ENCODE measurements around the gene TSPAN3. TPM values are rescaled to one million over a fixed set of nuclear protein-coding genes. Genes with fewer than 3 reads are reported as not detected.

TSPAN3 gene
- total RNA-seq, 3 donors from 2014 or later (not counting 1 experiment from before 2014, with no cell fraction given), result 18.7 to 37.4 (median 29.9) TPM

DNA sequence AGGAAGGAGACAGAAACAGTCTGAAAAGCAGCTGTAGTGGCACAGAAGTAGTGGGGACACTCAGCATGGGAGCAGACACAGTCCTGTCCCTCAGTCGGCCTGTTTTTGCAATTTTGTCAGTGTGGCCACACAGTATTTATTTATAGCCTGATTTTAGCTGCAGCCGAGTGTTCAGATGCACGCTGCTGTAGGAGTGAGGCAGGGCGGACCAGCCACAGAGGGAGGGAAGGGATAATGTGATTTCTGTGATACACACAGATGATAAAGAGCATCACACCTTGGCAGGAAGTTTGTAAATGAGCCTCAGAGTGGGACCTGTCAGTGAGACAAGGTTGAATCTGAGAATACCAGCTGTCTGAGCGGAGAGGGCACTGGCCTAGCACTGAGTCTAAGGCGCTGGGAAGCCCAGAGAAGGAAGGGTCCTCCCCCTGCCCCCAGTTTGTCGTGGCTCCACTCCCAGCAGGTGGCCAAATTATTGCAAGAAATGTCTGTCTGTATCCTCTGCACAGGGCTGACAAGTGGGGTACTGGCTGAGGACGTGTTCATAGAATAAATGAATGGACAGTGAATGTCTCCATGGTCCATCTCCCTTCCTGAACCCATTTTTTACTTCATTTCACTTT lies 72.1 kb downstream of the TSPAN3 start:
- peak in 1 of 2 donors; percentile 47 for DNase-seq

DNA sequence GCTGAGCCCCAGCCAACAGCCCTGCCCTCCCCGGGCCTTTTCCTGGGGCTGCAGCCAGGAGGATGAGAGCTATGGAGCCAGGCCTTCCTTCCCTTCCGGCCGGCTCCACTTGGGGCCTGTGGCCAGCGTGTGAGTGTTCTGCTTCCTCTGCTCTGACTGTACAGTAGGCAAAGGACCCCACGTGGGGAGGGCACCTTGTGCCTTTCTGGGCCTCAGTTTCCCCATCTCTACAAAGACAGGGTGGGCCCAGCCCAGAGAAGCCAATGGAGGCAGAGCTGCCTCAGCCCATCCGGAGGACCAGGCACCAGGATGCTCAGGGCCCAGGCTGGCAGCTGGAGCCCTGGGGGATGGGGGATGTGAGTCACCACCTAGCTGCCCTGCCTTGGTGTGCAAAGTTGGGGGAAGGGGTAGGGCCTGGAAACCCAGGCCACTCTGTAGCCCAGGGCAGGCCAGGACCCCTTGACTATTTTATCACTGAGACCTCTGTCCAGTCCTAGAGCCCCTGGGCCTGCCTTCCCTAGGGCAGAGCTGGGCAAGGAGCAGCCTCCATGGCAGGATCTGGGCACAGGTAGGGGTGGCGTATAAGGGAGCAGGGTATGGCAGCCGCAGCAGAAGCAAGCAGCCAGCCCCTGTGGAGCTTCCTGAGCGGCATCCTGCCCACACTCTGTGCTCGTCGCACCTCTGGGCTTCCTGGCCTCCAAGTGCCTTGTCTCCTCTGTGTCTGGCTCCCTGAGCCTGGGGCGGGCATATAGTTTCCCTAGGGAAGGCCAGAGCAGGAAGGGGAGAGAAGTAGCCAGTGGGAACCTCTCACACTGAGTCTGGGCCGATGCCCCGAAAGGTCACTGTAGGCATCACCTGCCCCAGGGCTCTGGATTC lies 74.1 kb downstream of the TSPAN3 start:
- peaks cover 72 to 88% of the 10 kb centered on the region in 2 donors for H3K4me1 Mint-ChIP-seq
- TF ChIP-seq, protein P1, sequence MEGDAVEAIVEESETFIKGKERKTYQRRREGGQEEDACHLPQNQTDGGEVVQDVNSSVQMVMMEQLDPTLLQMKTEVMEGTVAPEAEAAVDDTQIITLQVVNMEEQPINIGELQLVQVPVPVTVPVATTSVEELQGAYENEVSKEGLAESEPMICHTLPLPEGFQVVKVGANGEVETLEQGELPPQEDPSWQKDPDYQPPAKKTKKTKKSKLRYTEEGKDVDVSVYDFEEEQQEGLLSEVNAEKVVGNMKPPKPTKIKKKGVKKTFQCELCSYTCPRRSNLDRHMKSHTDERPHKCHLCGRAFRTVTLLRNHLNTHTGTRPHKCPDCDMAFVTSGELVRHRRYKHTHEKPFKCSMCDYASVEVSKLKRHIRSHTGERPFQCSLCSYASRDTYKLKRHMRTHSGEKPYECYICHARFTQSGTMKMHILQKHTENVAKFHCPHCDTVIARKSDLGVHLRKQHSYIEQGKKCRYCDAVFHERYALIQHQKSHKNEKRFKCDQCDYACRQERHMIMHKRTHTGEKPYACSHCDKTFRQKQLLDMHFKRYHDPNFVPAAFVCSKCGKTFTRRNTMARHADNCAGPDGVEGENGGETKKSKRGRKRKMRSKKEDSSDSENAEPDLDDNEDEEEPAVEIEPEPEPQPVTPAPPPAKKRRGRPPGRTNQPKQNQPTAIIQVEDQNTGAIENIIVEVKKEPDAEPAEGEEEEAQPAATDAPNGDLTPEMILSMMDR (IDR thresholded peaks at IDR 0.05), result no peak
- intact Hi-C loops (cut with micrococcal nuclease), result loop anchor here (2.0 kb wide), 1 partner anchor 18 kb away; no protein-coding TSS in a partner anchor
- Histone ChIP-seq H3K9me3 (ENCODE audit: control insufficient read depth, insufficient read depth, low read length) (no peaks in the 10 kb centered on the region), H3K27ac (ENCODE audit: low read length) (peak overlapping the region; percentile 86), H3K4me1 (ENCODE audit: control insufficient read depth, insufficient read depth, low read length) (peaks cover 93% of the 10 kb centered on the region), H3K36me3 (ENCODE audit: control insufficient read depth, insufficient read depth, low read length) (peaks cover 25% of the 10 kb centered on the region), H3K27me3 (ENCODE audit: control insufficient read depth, insufficient read depth, low read length) (no peaks in the 10 kb centered on the region), H3K4me3 (ENCODE audit: low read length) (peak overlapping the region; percentile 81)
- DNase-seq, result peak in 1 of 2 donors; percentile 69
- peak; percentile 31 to 50 (median 40) for ATAC-seq
- 27% methylated on average over 14 of the region's 14 CpGs for WGBS (ENCODE audit: insufficient coverage)
- H3K36me3 Mint-ChIP-seq, result no peaks in the 10 kb centered on the region
- peak overlapping the region; percentile 92 to 95 for H3K27ac Mint-ChIP-seq
- H3K27me3 Mint-ChIP-seq (ENCODE audit: low read depth in 2 of 2), result no peaks in the 10 kb centered on the region
- H3K4me3 Mint-ChIP-seq, result peak overlapping the region; percentile 96
- no peaks in the 10 kb centered on the region for H3K9me3 Mint-ChIP-seq

More for the DNA sequence above, 72.1 kb downstream of the TSPAN3 start:
- ATAC-seq, result peak; percentile 22 to 45 (median 39)
- no peaks in the 10 kb centered on the region for H3K9me3 ChIP-seq (ENCODE audit: control insufficient read depth, insufficient read depth, low read length)
- peaks cover 27% of the 10 kb centered on the region for H3K36me3 ChIP-seq (ENCODE audit: control insufficient read depth, insufficient read depth, low read length)
- H3K27ac Mint-ChIP-seq, result peak overlapping the region; percentile 92 to 95
- peak overlapping the region; percentile 39 for H3K27ac ChIP-seq (ENCODE audit: low read length)
- H3K4me1 Mint-ChIP-seq, result peaks cover 86 to 95% of the 10 kb centered on the region in 2 donors
- no peaks in the 10 kb centered on the region for H3K27me3 Mint-ChIP-seq (ENCODE audit: low read depth in 2 of 2)
- no peaks in the 10 kb centered on the region for H3K27me3 ChIP-seq (ENCODE audit: control insufficient read depth, insufficient read depth, low read length)
- no peaks in the 10 kb centered on the region for H3K36me3 Mint-ChIP-seq
- WGBS (ENCODE audit: insufficient coverage), result 29% methylated on average over 7 of the region's 8 CpGs
- H3K9me3 Mint-ChIP-seq, result no peaks in the 10 kb centered on the region
- intact Hi-C loops (cut with micrococcal nuclease), result no loop called here
- TF ChIP-seq, protein P1 (IDR thresholded peaks at IDR 0.05), result no peak
- no peak overlapping the region for H3K4me3 ChIP-seq (ENCODE audit: low read length)
- peaks cover 95% of the 10 kb centered on the region for H3K4me1 ChIP-seq (ENCODE audit: control insufficient read depth, insufficient read depth, low read length)
- H3K4me3 Mint-ChIP-seq, result peak overlapping the region; percentile 96

DNA sequence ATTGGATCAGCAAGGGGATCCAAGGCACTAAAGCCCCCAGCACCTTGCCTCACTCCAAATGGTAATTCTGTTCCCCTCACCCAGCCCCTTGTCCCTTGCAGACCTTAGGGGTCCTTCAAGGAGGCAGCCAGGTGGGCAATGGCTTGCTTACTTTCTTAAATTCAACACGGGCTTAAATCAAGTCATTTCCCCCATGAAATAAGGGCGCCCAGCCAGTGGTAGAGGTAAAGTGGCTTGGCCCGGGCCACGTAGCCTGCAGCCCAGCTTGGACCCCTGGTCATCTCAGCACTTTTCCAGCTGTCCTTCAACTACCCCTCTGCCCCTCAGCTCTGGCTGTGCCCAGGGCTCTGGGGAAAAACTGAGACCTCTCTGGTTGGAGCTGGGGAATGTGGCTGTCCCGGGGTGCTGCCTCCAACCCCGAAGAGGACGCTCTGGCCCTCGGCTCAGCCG lies 74.8 kb downstream of the TSPAN3 start:
- no peaks in the 10 kb centered on the region for H3K9me3 Mint-ChIP-seq
- Histone ChIP-seq H3K27ac (ENCODE audit: low read length) (peak overlapping the region; percentile 86), H3K4me3 (ENCODE audit: low read length) (peak overlapping the region; percentile 81), H3K36me3 (ENCODE audit: control insufficient read depth, insufficient read depth, low read length) (peaks cover 18% of the 10 kb centered on the region), H3K4me1 (ENCODE audit: control insufficient read depth, insufficient read depth, low read length) (peaks cover 86% of the 10 kb centered on the region), H3K9me3 (ENCODE audit: control insufficient read depth, insufficient read depth, low read length) (no peaks in the 10 kb centered on the region), H3K27me3 (ENCODE audit: control insufficient read depth, insufficient read depth, low read length) (no peaks in the 10 kb centered on the region)
- ATAC-seq (no peak), DNase-seq (no peak)
- no peaks in the 10 kb centered on the region for H3K27me3 Mint-ChIP-seq (ENCODE audit: low read depth in 2 of 2)
- H3K4me3 Mint-ChIP-seq, result peak overlapping the region; percentile 96
- peaks cover 66 to 82% of the 10 kb centered on the region in 2 donors for H3K4me1 Mint-ChIP-seq
- TF ChIP-seq, protein P1 (IDR thresholded peaks at IDR 0.05), result no peak
- H3K27ac Mint-ChIP-seq, result peak overlapping the region; percentile 92 to 95
- 26% methylated on average over 9 of the region's 9 CpGs for WGBS (ENCODE audit: insufficient coverage)
- intact Hi-C loops (cut with micrococcal nuclease), result loop anchor here (2.0 kb wide), 1 partner anchor 19 kb away; no protein-coding TSS in a partner anchor
- no peaks in the 10 kb centered on the region for H3K36me3 Mint-ChIP-seq

All from natural killer cell (primary cell).